ENCODE measurements around the gene ZNF385B.

GRCh38 chr2:179826297-179826696 is 35.1 kb downstream of the ZNF385B start:
- TF ChIP-seq POLR2A (IDR thresholded peaks at IDR 0.05) = no peak
- TF ChIP-seq CTCF (IDR thresholded peaks at IDR 0.05) = no peak

Data from heart left ventricle (tissue), 13 donors.